Measurements from ENCODE around the gene MKKS.

GRCh38 chr20:10448270-10449156, 14.5 kb upstream of the MKKS start:
- TF ChIP-seq POLR2AphosphoS5 (IDR thresholded peaks at IDR 0.05), result no peak
- TF ChIP-seq POLR2A (IDR thresholded peaks at IDR 0.05), result no peak
- TF ChIP-seq, protein P1, sequence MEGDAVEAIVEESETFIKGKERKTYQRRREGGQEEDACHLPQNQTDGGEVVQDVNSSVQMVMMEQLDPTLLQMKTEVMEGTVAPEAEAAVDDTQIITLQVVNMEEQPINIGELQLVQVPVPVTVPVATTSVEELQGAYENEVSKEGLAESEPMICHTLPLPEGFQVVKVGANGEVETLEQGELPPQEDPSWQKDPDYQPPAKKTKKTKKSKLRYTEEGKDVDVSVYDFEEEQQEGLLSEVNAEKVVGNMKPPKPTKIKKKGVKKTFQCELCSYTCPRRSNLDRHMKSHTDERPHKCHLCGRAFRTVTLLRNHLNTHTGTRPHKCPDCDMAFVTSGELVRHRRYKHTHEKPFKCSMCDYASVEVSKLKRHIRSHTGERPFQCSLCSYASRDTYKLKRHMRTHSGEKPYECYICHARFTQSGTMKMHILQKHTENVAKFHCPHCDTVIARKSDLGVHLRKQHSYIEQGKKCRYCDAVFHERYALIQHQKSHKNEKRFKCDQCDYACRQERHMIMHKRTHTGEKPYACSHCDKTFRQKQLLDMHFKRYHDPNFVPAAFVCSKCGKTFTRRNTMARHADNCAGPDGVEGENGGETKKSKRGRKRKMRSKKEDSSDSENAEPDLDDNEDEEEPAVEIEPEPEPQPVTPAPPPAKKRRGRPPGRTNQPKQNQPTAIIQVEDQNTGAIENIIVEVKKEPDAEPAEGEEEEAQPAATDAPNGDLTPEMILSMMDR (IDR thresholded peaks at IDR 0.05), result no peak

All from prostate gland (tissue), 2 donors.